ENCODE data around the gene RHCG. TPM values are rescaled to one million over a fixed set of nuclear protein-coding genes. Genes with fewer than 3 reads are reported as not detected.

The RHCG gene
- total RNA-seq, 1 experiment from 2014 or later: not detected

DNA sequence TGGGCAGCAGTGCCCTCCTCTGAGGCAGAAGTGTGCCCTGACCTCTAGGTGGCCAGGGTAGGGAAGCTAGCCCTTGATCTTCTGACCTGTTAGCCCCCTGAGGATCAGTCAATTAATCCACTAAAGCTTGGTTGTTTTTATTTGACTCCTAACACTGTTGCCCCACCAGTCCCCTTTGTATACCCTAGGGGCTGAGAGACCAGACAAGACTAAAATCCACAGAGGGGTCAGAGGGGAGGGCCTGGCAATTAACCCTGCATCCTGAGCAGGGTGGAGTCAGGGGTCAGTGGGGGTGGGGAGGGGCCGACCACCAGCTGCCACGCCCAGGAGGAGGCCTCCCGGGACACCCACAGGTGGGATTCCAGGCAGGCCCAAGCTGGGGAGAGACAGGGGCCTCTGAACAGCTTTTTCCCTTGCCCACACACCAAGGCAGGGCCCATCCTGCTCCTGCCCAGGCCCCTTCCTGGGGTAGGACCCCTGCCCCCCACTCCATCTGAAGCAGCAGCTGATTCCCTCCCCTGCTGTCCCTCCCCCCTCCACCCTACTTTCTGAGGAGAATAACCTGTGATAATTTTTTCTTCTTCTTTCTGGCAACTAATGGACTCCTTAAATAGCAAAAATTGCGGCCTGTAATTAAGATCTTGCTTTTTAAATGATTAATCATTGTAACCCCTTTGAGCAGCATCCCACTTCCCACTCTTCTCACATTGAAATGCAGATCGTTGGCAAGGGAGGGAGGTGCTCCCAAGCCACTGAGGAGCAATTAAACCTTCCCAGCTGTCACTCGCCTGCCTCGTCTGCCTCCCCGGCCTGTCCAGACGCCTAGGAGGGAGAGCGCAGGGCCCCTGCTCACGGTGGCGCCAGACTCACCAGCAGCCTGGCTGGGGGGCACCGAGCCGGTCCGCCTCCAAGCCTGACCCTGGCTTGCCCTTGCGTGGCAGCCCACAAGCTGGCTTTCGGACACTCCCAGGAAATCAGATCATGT is 51.9 kb downstream of the RHCG start:
- Histone ChIP-seq H3K27me3 (ENCODE audit: low read length) (no peaks in the 10 kb centered on the region), H3K4me3 (ENCODE audit: low read length) (no peak overlapping the region), H3K27ac (ENCODE audit: low read length) (no peak overlapping the region), H3K4me1 (ENCODE audit: insufficient read depth, low read length) (no peaks in the 10 kb centered on the region), H4K20me1 (ENCODE audit: low read length) (no peaks in the 10 kb centered on the region), H3K9me3 (ENCODE audit: low read length) (no peaks in the 10 kb centered on the region), H3K36me3 (ENCODE audit: low read depth, low read length) (no peaks in the 10 kb centered on the region), H3K79me2 (ENCODE audit: low read length) (no peaks in the 10 kb centered on the region), H3K9me2 (replicated peaks; ENCODE audit: low read length) (no peaks in the 10 kb centered on the region), H3F3A (ENCODE audit: low read length, unreplicated experiment) (no peaks in the 10 kb centered on the region), H2AFZ (ENCODE audit: low read length) (no peak overlapping the region), H3K9ac (ENCODE audit: low read length) (no peak overlapping the region), H3K4me2 (ENCODE audit: low read length) (no peak overlapping the region)
- no peak for DNase-seq
- ATAC-seq: no peak
- POLR2A ChIA-PET (ENCODE audit: unreplicated experiment): no interaction called here
- CTCF ChIA-PET: interaction anchor here (1.0 kb wide), 1 partner anchor 56 kb away, joined by 4 read pairs; no protein-coding TSS in a partner anchor
- no TSS peak for BruUV-seq (replicated peaks)
- TF ChIP-seq EZH2phosphoT487 (IDR thresholded peaks at IDR 0.05; ENCODE audit: borderline replicate concordance, low read length): no peak
- no peak for TF ChIP-seq EZH2 (IDR thresholded peaks at IDR 0.05; ENCODE audit: low read length, unreplicated experiment)
- TF ChIP-seq CTCF (conservative IDR thresholded peaks at IDR 0.05; ENCODE audit: low read depth, low read length): no peak
- intact Hi-C loops (cut with micrococcal nuclease): loop anchor here (5.0 kb wide), 1 partner anchor 113 kb away; no protein-coding TSS in a partner anchor

GRCh38 chr15:89443581-89443980 is 52.8 kb downstream of the RHCG start:
- Histone ChIP-seq H3K4me1 (ENCODE audit: insufficient read depth, low read length) (no peaks in the 10 kb centered on the region), H4K20me1 (ENCODE audit: low read length) (no peaks in the 10 kb centered on the region), H2AFZ (ENCODE audit: low read length) (no peak overlapping the region), H3K27ac (ENCODE audit: low read length) (no peak overlapping the region), H3K9me3 (ENCODE audit: low read length) (no peaks in the 10 kb centered on the region), H3K4me3 (ENCODE audit: low read length) (no peak overlapping the region), H3K9me2 (replicated peaks; ENCODE audit: low read length) (no peaks in the 10 kb centered on the region), H3F3A (ENCODE audit: low read length, unreplicated experiment) (no peaks in the 10 kb centered on the region), H3K4me2 (ENCODE audit: low read length) (no peak overlapping the region), H3K9ac (ENCODE audit: low read length) (no peak overlapping the region), H3K79me2 (ENCODE audit: low read length) (no peaks in the 10 kb centered on the region), H3K27me3 (ENCODE audit: low read length) (no peaks in the 10 kb centered on the region), H3K36me3 (ENCODE audit: low read depth, low read length) (no peaks in the 10 kb centered on the region)
- ChIA-PET CTCF (interaction anchor here (1.0 kb wide), 1 partner anchor 57 kb away, joined by 4 read pairs; no protein-coding TSS in a partner anchor), POLR2A (ENCODE audit: unreplicated experiment) (no interaction called here)
- no peak for TF ChIP-seq CTCF (conservative IDR thresholded peaks at IDR 0.05; ENCODE audit: low read depth, low read length)
- TF ChIP-seq EZH2 (IDR thresholded peaks at IDR 0.05; ENCODE audit: low read length, unreplicated experiment): no peak
- TF ChIP-seq EZH2phosphoT487 (IDR thresholded peaks at IDR 0.05; ENCODE audit: borderline replicate concordance, low read length): no peak
- no peak for DNase-seq
- intact Hi-C loops (cut with micrococcal nuclease): loop anchor here (5.0 kb wide), 1 partner anchor 114 kb away; no protein-coding TSS in a partner anchor
- ATAC-seq: no peak
- no TSS peak for BruUV-seq (replicated peaks)
